RWPE2 (cell line): Measurements from ENCODE around the gene SELENOP.
"Not testable (repeated sequence)": the region's sequence is repeated elsewhere in the genome, so short reads cannot be mapped to it uniquely, and the experiment has no call there.

ENCODE experiments used
- ATAC-seq: fragments of 200-7000 bp; cut with Tn5 transposase; 3 replicates; pipeline ENCODE4 v1.9.1; 2021; ENCODE audit warnings: low read depth
- DNase-seq: peaks from one replicate; pipeline ENCODE4 v3.0.0-alpha.2; 2020; ENCODE audit warnings: low spot score
- H3K27ac ChIP-seq: fragments of 450-650 bp; 2 replicates; pipeline ENCODE4 v1.5.1; 2017; ENCODE audit warnings: mild to moderate bottlenecking; ENCODE audit not compliant: poor library complexity, severe bottlenecking
- H3K27me3 ChIP-seq: fragments of 250-450 bp; sonication (Bioruptor Pico); 2 replicates; pipeline ENCODE4 v1.5.1; 2021; ENCODE audit warnings: mild to moderate bottlenecking, moderate library complexity; ENCODE audit not compliant: insufficient read depth, poor library complexity, severe bottlenecking
- H3K36me3 ChIP-seq: fragments of 250-450 bp; sonication (Bioruptor Pico); 2 replicates; pipeline ENCODE4 v1.5.1; 2020; ENCODE audit warnings: low read depth, mild to moderate bottlenecking, moderate library complexity
- H3K4me1 ChIP-seq: fragments of 250-450 bp; sonication (Bioruptor Pico); 2 replicates; pipeline ENCODE4 v1.5.1; 2021; ENCODE audit warnings: mild to moderate bottlenecking, moderate library complexity; ENCODE audit not compliant: insufficient read depth, poor library complexity, severe bottlenecking
- H3K4me3 ChIP-seq: fragments of 250-450 bp; sonication (Bioruptor Pico); 2 replicates; pipeline ENCODE4 v1.5.1; 2021; ENCODE audit warnings: mild to moderate bottlenecking, moderate library complexity; ENCODE audit not compliant: severe bottlenecking
- H3K9me3 ChIP-seq: fragments of 250-450 bp; sonication (Bioruptor Pico); 2 replicates; pipeline ENCODE4 v1.5.1; 2021; ENCODE audit warnings: mild to moderate bottlenecking, moderate library complexity; ENCODE audit not compliant: severe bottlenecking
- CTCF ChIP-seq: fragments of 450-650 bp; IDR thresholded peaks from one replicate; pipeline ENCODE4 v1.5.1; 2017; ENCODE audit warnings: mild to moderate bottlenecking, moderate library complexity; ENCODE audit not compliant: poor library complexity, severe bottlenecking

The SELENOP gene

GRCh38 chr5:42822548-42822947 is 10.9 kb upstream of the SELENOP start:
- H3K36me3 ChIP-seq = no peaks in the 10 kb centered on the region
- ATAC-seq = no peak
- no peaks in the 10 kb centered on the region for H3K27me3 ChIP-seq

GRCh38 chr5:42819745-42820144 is 8.1 kb upstream of the SELENOP start:
- no peak overlapping the region for H3K27ac ChIP-seq
- no peak for TF ChIP-seq CTCF
- DNase-seq (no peak), ATAC-seq (no peak)
- no peaks in the 10 kb centered on the region for H3K36me3 ChIP-seq
- H3K9me3 ChIP-seq = no peaks in the 10 kb centered on the region
- no peaks in the 10 kb centered on the region for H3K27me3 ChIP-seq
- H3K4me3 ChIP-seq = no peak overlapping the region
- no peaks in the 10 kb centered on the region for H3K4me1 ChIP-seq

More at GRCh38 chr5:42822548-42822947, 10.9 kb upstream of the SELENOP start:
- H3K27ac ChIP-seq = no peak overlapping the region
- no peak for DNase-seq
- no peak for TF ChIP-seq CTCF
- no peaks in the 10 kb centered on the region for H3K9me3 ChIP-seq
- no peaks in the 10 kb centered on the region for H3K4me1 ChIP-seq
- H3K4me3 ChIP-seq = no peak overlapping the region

GRCh38 chr5:42816546-42816945 is 4.9 kb upstream of the SELENOP start:
- H3K4me1 ChIP-seq, H3K4me3 ChIP-seq, H3K27me3 ChIP-seq, DNase-seq, H3K36me3 ChIP-seq, H3K9me3 ChIP-seq, ATAC-seq, H3K27ac ChIP-seq: not testable (repeated sequence)

GRCh38 chr5:42813533-42813932 is 1.8 kb upstream of the SELENOP start:
- DNase-seq = no peak
- Histone ChIP-seq H3K9me3 (no peaks in the 10 kb centered on the region), H3K27ac (no peak overlapping the region), H3K4me3 (no peak overlapping the region), H3K27me3 (no peaks in the 10 kb centered on the region), H3K36me3 (no peaks in the 10 kb centered on the region), H3K4me1 (no peaks in the 10 kb centered on the region)
- ATAC-seq = no peak
- TF ChIP-seq CTCF = no peak

- Histone ChIP-seq H3K27ac (no peak overlapping the region), H3K36me3 (no peaks in the 10 kb centered on the region), H3K4me3 (no peak overlapping the region), H3K9me3 (no peaks in the 10 kb centered on the region), H3K4me1 (no peaks in the 10 kb centered on the region), H3K27me3 (no peaks in the 10 kb centered on the region)
- DNase-seq = no peak
- no peak for TF ChIP-seq CTCF
- no peak for ATAC-seq
These were observed 928 bp upstream of the SELENOP start for GRCh38 chr5:42812620-42813019.
